OCI-LY3 (cell line): ENCODE results near the gene RPS6KL1.

Experiments used
- H2AFZ ChIP-seq: fragments of 200-600, 300-600 bp; shearing (Covaris generic); 2 replicates; pipeline ENCODE4 v1.6.0; 2014; ENCODE audit warnings: antibody characterized with exemption, low read depth, low read length
- H3K27ac ChIP-seq: fragments of 200-600, 300-600 bp; sonication (generic); 2 replicates; pipeline ENCODE4 v1.5.1; 2014; ENCODE audit warnings: mild to moderate bottlenecking, low read length, moderate library complexity, mixed read lengths
- H3K27me3 ChIP-seq: fragments of 200-600, 300-600 bp; sonication (generic); 2 replicates; pipeline ENCODE4 v1.6.1; 2014; ENCODE audit warnings: low read depth, low read length, mixed read lengths
- H3K36me3 ChIP-seq: fragments of 200-600, 300-600 bp; sonication (generic); replicated peaks from 2 replicates; pipeline ENCODE3; 2014; ENCODE audit warnings: low read depth, low read length, mixed read lengths
- H3K4me1 ChIP-seq: fragments of 300-600, 200-600 bp; sonication (generic); 2 replicates; pipeline ENCODE4 v1.6.1; 2014; ENCODE audit warnings: low read length, mixed read lengths
- H3K4me2 ChIP-seq: fragments of 200-600, 300-600 bp; sonication (generic); 2 replicates; pipeline ENCODE4 v1.6.1; 2014; ENCODE audit warnings: low read length, mixed read lengths
- H3K4me3 ChIP-seq: fragments of 300-600, 200-600 bp; sonication (generic); 2 replicates; pipeline ENCODE4 v1.5.1; 2014; ENCODE audit warnings: antibody characterized with exemption, mild to moderate bottlenecking, low read length, moderate library complexity
- H3K79me2 ChIP-seq: fragments of 300-600, 200-600 bp; shearing (Covaris generic); 2 replicates; pipeline ENCODE4 v1.6.1; 2014; ENCODE audit warnings: mild to moderate bottlenecking, low read length, mixed read lengths
- H3K9ac ChIP-seq: fragments of 300-600, 200-600 bp; shearing (Covaris generic); 2 replicates; pipeline ENCODE4 v1.6.0; 2014; ENCODE audit warnings: mild to moderate bottlenecking, low read length, moderate library complexity
- H3K9me3 ChIP-seq: fragments of 200-600, 300-600 bp; shearing (Covaris generic); 2 replicates; pipeline ENCODE4 v1.6.1; 2014; ENCODE audit warnings: low read length, mixed read lengths; ENCODE audit not compliant: insufficient read depth
- H4K20me1 ChIP-seq: fragments of 200-600, 300-600 bp; sonication (generic); 2 replicates; pipeline ENCODE4 v1.6.1; 2016; ENCODE audit warnings: low read length, mixed read lengths; ENCODE audit not compliant: insufficient read depth
- EZH2phosphoT487 ChIP-seq: fragments of 200-600 bp; shearing (Covaris generic); IDR thresholded peaks from 2 replicates; pipeline ENCODE4 v1.6.1; 2018; ENCODE audit warnings: antibody characterized with exemption, mixed run types, low read depth
- TF ChIP-seq, protein P1 (sequence below): fragments of 200-600, 300-600 bp; sonication (generic); IDR thresholded peaks from 2 replicates; pipeline ENCODE4 v1.5.1; 2014; ENCODE audit warnings: antibody characterized with exemption, low read length, low read depth

RPS6KL1 gene

DNA sequence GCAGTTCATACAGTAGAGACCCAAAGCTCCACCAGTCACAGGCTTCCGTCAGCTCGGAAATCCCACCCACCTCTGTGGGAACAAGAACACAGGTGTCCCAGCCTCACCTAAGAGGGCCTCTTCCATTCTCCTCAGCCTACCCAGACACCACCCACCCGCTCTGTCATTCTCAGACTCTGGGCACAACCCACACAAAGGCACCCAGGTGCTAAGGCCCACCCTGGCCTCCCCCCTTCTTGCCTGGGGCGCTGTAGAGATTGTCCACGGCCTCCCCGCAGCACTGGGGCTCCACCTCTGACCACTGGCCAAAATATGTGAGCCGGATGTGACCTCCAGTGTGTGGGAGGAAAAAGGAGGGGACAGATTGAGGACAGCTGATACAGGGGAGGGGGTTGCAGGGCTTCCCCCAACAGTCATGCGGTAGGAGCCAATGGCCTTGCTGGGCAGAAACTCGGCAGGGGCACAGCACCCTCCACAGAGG lies 14.2 kb downstream of the RPS6KL1 start:
- Histone ChIP-seq H3K9me3 (no peaks in the 10 kb centered on the region), H3K4me1 (peaks cover 9% of the 10 kb centered on the region), H4K20me1 (no peaks in the 10 kb centered on the region), H3K9ac (no peak overlapping the region), H3K4me3 (no peak overlapping the region), H3K36me3 (peaks cover 8% of the 10 kb centered on the region), H3K27me3 (no peaks in the 10 kb centered on the region), H3K27ac (no peak overlapping the region), H3K4me2 (no peak overlapping the region), H2AFZ (no peak overlapping the region), H3K79me2 (no peaks in the 10 kb centered on the region)
- TF ChIP-seq EZH2phosphoT487 = no peak
- TF ChIP-seq, protein P1, sequence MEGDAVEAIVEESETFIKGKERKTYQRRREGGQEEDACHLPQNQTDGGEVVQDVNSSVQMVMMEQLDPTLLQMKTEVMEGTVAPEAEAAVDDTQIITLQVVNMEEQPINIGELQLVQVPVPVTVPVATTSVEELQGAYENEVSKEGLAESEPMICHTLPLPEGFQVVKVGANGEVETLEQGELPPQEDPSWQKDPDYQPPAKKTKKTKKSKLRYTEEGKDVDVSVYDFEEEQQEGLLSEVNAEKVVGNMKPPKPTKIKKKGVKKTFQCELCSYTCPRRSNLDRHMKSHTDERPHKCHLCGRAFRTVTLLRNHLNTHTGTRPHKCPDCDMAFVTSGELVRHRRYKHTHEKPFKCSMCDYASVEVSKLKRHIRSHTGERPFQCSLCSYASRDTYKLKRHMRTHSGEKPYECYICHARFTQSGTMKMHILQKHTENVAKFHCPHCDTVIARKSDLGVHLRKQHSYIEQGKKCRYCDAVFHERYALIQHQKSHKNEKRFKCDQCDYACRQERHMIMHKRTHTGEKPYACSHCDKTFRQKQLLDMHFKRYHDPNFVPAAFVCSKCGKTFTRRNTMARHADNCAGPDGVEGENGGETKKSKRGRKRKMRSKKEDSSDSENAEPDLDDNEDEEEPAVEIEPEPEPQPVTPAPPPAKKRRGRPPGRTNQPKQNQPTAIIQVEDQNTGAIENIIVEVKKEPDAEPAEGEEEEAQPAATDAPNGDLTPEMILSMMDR = no peak

DNA sequence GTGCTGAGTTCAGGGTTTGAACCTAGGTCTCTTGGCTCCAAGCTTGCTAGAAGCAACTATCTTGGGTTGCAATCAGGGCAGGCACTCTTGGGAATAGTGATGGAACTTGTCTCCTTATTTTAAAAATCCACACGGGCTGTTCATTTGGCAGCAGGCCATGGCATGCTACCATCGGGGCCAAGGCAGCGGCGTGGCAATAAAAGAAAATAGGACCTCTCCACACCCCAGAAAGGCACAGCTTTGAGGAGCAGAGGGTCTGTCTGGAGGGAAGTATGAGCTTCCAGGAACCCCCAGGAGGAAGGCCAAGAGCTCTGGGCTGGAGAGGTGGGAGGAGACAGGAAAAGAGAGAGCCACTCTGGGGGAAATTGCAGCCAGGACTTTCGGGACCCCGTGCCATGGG lies 15.3 kb downstream of the RPS6KL1 start:
- Histone ChIP-seq H3K36me3 (peaks cover 12% of the 10 kb centered on the region), H3K4me3 (no peak overlapping the region), H4K20me1 (no peaks in the 10 kb centered on the region), H3K27ac (no peak overlapping the region), H3K4me2 (no peak overlapping the region), H2AFZ (no peak overlapping the region), H3K27me3 (no peaks in the 10 kb centered on the region), H3K4me1 (peaks cover 19% of the 10 kb centered on the region), H3K9ac (no peak overlapping the region), H3K79me2 (no peaks in the 10 kb centered on the region), H3K9me3 (no peaks in the 10 kb centered on the region)
- TF ChIP-seq EZH2phosphoT487 = no peak
- TF ChIP-seq, protein P1 = no peak

DNA sequence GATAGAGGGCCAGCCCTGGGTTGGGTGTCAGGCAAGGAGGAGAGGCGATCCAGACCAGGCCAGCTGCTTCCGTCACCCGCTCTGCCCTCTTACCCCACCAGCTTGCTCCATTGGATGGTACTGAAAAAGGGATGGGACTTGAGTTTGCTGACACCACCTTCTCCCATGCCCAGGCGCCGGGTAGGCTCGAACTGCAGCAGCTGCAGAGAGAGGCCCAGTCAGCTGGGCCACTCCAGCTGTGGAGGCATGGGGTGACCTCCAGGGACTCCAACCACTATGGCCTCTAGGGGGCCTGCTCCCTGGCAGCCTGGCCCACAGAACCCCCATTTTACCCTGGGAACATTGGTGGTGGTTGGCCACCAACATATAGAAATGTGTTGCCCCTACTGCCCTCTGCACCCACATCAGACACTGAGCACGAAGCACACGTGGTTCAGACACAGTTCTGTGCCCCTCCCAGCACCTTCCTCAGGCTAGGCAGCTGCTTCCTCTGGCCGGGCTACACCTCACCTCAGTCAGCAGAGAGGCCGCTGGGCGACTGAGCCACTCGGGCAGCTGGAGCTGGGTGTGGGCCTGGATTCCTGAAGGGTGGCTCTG lies 16.0 kb downstream of the RPS6KL1 start:
- H4K20me1 ChIP-seq = no peaks in the 10 kb centered on the region
- H3K9ac ChIP-seq = no peak overlapping the region
- TF ChIP-seq EZH2phosphoT487 = no peak
- TF ChIP-seq, protein P1 = peak; percentile 23; the same call in 1 of the 2 replicates
- no peak overlapping the region for H3K27ac ChIP-seq
- peaks cover 22% of the 10 kb centered on the region for H3K4me1 ChIP-seq
- no peaks in the 10 kb centered on the region for H3K79me2 ChIP-seq
- H3K9me3 ChIP-seq = no peaks in the 10 kb centered on the region
- no peak overlapping the region for H3K4me2 ChIP-seq
- H3K36me3 ChIP-seq = peaks cover 14% of the 10 kb centered on the region
- no peak overlapping the region for H2AFZ ChIP-seq
- H3K4me3 ChIP-seq = no peak overlapping the region
- H3K27me3 ChIP-seq = no peaks in the 10 kb centered on the region

DNA sequence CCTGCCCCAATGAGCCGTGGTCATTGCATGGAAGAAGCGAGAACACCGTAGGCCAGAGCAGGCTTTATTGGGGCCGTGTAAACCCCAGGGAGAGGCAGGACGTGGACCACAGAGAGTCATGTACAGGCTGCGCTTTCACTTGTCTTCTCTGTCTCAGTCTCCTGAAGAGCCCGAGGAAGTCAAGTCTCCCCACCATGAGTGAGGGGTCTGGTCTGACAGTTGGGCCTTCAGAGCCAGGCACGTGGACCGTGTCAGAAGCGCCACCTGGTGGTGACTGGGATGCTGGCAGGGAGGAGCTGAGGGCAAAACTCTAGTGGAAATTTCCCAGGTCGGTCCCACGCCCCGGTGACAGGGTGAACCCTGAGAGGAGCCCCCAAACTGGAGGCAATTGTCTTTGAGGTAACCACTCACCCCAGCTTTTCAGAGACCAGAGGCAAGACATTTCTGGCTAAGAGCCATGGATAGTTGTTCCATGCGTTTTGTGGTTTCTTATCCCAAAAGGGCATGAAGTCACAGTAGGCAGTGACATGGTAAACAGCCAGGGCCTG lies 17.4 kb downstream of the RPS6KL1 start:
- TF ChIP-seq, protein P1 = peak; percentile 96
- no peak for TF ChIP-seq EZH2phosphoT487
- no peak overlapping the region for H3K4me3 ChIP-seq
- peaks cover 22% of the 10 kb centered on the region for H3K4me1 ChIP-seq
- H3K79me2 ChIP-seq = no peaks in the 10 kb centered on the region
- H3K36me3 ChIP-seq = peaks cover 25% of the 10 kb centered on the region
- H3K27ac ChIP-seq = no peak overlapping the region
- H3K27me3 ChIP-seq = no peaks in the 10 kb centered on the region
- H3K9me3 ChIP-seq = no peaks in the 10 kb centered on the region
- H3K4me2 ChIP-seq = no peak overlapping the region
- H4K20me1 ChIP-seq = no peaks in the 10 kb centered on the region
- no peak overlapping the region for H2AFZ ChIP-seq
- no peak overlapping the region for H3K9ac ChIP-seq
